HEK293T (cell line): Measurements from ENCODE around the gene NUBPL.

ENCODE experiments used
- CTCF ChIA-PET: fragments of 350-600 bp; formaldehyde crosslinking; extraction: SDS; loops from one replicate; lab custom pipeline; 2021; ENCODE audit warnings: antibody characterized with exemption, inconsistent platforms; lab: Yijun Ruan, JAX
- POLR2A ChIA-PET: fragments of 350-600 bp; formaldehyde crosslinking; extraction: SDS; loops from one replicate; lab custom pipeline; 2020; ENCODE audit warnings: antibody characterized with exemption, inconsistent platforms; lab: Yijun Ruan, JAX
- DNase-seq: peaks from one replicate; pipeline ENCODE4 v3.0.0; 2012; ENCODE audit warnings: mixed read lengths; ENCODE audit errors: extremely low spot score
- ARNT ChIP-seq: fragments of 450-650 bp; IDR thresholded peaks from 2 replicates; pipeline ENCODE4 v1.6.1; 2017; ENCODE audit warnings: mild to moderate bottlenecking
- BHLHE40 ChIP-seq: fragments of 450-650 bp; IDR thresholded peaks from 2 replicates; pipeline ENCODE4 v1.6.1; 2016; ENCODE audit warnings: mild to moderate bottlenecking, moderate library complexity, borderline replicate concordance
- CTBP1 ChIP-seq: fragments of 450-650 bp; IDR thresholded peaks from 2 replicates; pipeline ENCODE4 v1.6.1; 2016; ENCODE audit warnings: borderline replicate concordance
- ELF4 ChIP-seq: fragments of 450-650 bp; IDR thresholded peaks from 2 replicates; pipeline ENCODE4 v1.6.1; 2017; ENCODE audit warnings: antibody characterized with exemption
- FOXA1 ChIP-seq: fragments of 450-650 bp; IDR thresholded peaks from 2 replicates; pipeline ENCODE4 v1.6.1; 2016; ENCODE audit warnings: mild to moderate bottlenecking
- FOXK2 ChIP-seq: fragments of 450-650 bp; IDR thresholded peaks from 2 replicates; pipeline ENCODE4 v1.6.1; 2016; ENCODE audit warnings: mild to moderate bottlenecking
- FOXM1 ChIP-seq: fragments of 450-650 bp; IDR thresholded peaks from 2 replicates; pipeline ENCODE4 v1.6.1; 2017; ENCODE audit warnings: mild to moderate bottlenecking, borderline replicate concordance
- HDGF ChIP-seq: fragments of 450-650 bp; IDR thresholded peaks from 2 replicates; pipeline ENCODE4 v1.6.1; 2017; ENCODE audit warnings: antibody characterized with exemption, borderline replicate concordance
- L3MBTL2 ChIP-seq: fragments of 450-650 bp; conservative IDR thresholded peaks from 2 replicates; pipeline ENCODE4 v1.6.1; 2016; ENCODE audit warnings: mild to moderate bottlenecking
- LEF1 ChIP-seq: fragments of 450-650 bp; IDR thresholded peaks from 2 replicates; pipeline ENCODE4 v1.6.1; 2017; ENCODE audit warnings: mild to moderate bottlenecking, borderline replicate concordance
- NFRKB ChIP-seq: fragments of 450-650 bp; IDR thresholded peaks from 2 replicates; pipeline ENCODE4 v1.6.1; 2016; ENCODE audit warnings: mild to moderate bottlenecking, moderate library complexity
- PKNOX1 ChIP-seq: fragments of 450-650 bp; IDR thresholded peaks from 2 replicates; pipeline ENCODE4 v1.6.1; 2016
- SP1 ChIP-seq: fragments of 450-650 bp; IDR thresholded peaks from 2 replicates; pipeline ENCODE4 v1.6.1; 2017
- SUZ12 ChIP-seq: fragments of 450-650 bp; IDR thresholded peaks from 2 replicates; pipeline ENCODE4 v1.6.1; 2016; ENCODE audit warnings: mild to moderate bottlenecking
- TARDBP ChIP-seq: fragments of 450-650 bp; IDR thresholded peaks from 2 replicates; pipeline ENCODE4 v1.6.1; 2016
- ZNF384 ChIP-seq: fragments of 450-650 bp; IDR thresholded peaks from 2 replicates; pipeline ENCODE4 v1.6.1; 2016

The NUBPL gene

GRCh38 chr14:31572955-31573354, 11.8 kb downstream of the NUBPL start:
- DNase-seq, result no peak
- CTCF ChIA-PET, result no interaction called here
- POLR2A ChIA-PET, result interaction anchor here (1.2 kb wide), 1 partner anchor 12 kb away, joined by 3 read pairs; no protein-coding TSS in a partner anchor
- TF ChIP-seq FOXK2, result no peak
- TF ChIP-seq BHLHE40, result no peak
- TF ChIP-seq FOXA1, result no peak
- no peak for TF ChIP-seq TARDBP
- TF ChIP-seq SP1, result no peak
- no peak for TF ChIP-seq ZNF384
- no peak for TF ChIP-seq NFRKB
- no peak for TF ChIP-seq HDGF
- TF ChIP-seq CTBP1, result no peak
- no peak for TF ChIP-seq SUZ12
- no peak for TF ChIP-seq L3MBTL2
- no peak for TF ChIP-seq PKNOX1
- no peak for TF ChIP-seq LEF1
- TF ChIP-seq ELF4, result no peak
- no peak for TF ChIP-seq ARNT
- no peak for TF ChIP-seq FOXM1

- ChIA-PET POLR2A (no interaction called here), CTCF (no interaction called here)
- DNase-seq, result no peak
- TF ChIP-seq ARNT (no peak), SUZ12 (no peak), SP1 (no peak), L3MBTL2 (no peak), NFRKB (no peak), PKNOX1 (no peak), HDGF (no peak), FOXA1 (no peak), ZNF384 (no peak), LEF1 (no peak), BHLHE40 (no peak), CTBP1 (no peak), TARDBP (no peak), FOXM1 (no peak), ELF4 (no peak), FOXK2 (no peak)
Observed at GRCh38 chr14:31576949-31577348, 15.7 kb downstream of the NUBPL start.

- no peak for DNase-seq
- TF ChIP-seq FOXM1 (no peak), L3MBTL2 (no peak)
- ChIA-PET POLR2A (no interaction called here), CTCF (no interaction called here)
Observed at GRCh38 chr14:31578266-31578665, 17.1 kb downstream of the NUBPL start.

GRCh38 chr14:31578792-31579501, 17.7 kb downstream of the NUBPL start:
- ChIA-PET POLR2A (no interaction called here), CTCF (interaction anchor here (0.5 kb wide), 1 partner anchor 8 kb away, joined by 3 read pairs; no protein-coding TSS in a partner anchor)
- TF ChIP-seq FOXK2 (no peak), TARDBP (no peak), BHLHE40 (no peak), CTBP1 (no peak), LEF1 (no peak), SUZ12 (no peak), L3MBTL2 (no peak), HDGF (no peak), FOXA1 (no peak)
- DNase-seq, result no peak

- TF ChIP-seq BHLHE40, result no peak
- no peak for TF ChIP-seq PKNOX1
- DNase-seq, result no peak
- ChIA-PET POLR2A (no interaction called here), CTCF (no interaction called here)
Observed at GRCh38 chr14:31580234-31580633, 19.0 kb downstream of the NUBPL start.

- ChIA-PET POLR2A (no interaction called here), CTCF (no interaction called here)
- no peak for DNase-seq
- TF ChIP-seq SP1 (no peak), BHLHE40 (no peak), FOXA1 (no peak), TARDBP (no peak), ELF4 (no peak), L3MBTL2 (no peak), ZNF384 (no peak), ARNT (no peak), HDGF (no peak), CTBP1 (no peak), FOXM1 (no peak)
Observed at GRCh38 chr14:31582286-31582691, 21.1 kb downstream of the NUBPL start.
